ENCODE measurements around the gene PLXNA2.

The PLXNA2 gene

GRCh38 chr1:207987164-207987563 lies 257.0 kb downstream of the PLXNA2 start:
- no peak for DNase-seq

GRCh38 chr1:207985996-207986395 lies 258.2 kb downstream of the PLXNA2 start:
- no peak for DNase-seq

DNA sequence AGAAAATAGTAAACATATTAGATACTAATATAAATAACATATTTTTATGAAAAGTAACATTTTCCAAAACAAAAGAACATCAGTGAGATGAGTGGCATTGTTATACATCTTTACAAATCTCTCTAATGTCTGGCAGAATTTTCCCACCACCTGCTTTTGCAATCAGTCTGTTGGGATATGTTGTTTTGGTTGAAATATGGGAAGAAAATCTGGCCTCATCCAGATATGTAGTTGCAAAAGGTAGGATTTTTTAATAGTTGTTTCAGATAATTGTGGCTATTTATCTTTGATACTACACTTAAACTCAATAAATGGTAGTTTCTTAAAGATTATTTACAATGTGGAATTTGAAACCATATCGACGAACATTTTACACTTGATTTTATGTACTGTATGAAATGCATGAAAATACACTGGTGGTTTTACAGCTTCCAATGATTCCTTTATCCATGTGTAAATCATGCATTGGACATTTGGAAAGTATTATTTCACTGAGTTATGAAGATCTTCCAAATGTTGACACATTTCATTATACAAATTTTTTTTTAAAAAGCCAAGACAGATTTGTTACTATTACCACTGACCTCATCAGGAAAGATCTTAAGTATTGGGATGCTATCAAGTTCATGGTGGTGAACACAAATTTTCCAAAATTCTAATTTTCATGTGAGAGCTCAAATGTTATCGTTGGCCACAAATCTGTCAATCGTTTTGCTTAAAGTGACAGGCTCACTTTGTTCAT lies 259.2 kb downstream of the PLXNA2 start:
- no peak for DNase-seq

DNA sequence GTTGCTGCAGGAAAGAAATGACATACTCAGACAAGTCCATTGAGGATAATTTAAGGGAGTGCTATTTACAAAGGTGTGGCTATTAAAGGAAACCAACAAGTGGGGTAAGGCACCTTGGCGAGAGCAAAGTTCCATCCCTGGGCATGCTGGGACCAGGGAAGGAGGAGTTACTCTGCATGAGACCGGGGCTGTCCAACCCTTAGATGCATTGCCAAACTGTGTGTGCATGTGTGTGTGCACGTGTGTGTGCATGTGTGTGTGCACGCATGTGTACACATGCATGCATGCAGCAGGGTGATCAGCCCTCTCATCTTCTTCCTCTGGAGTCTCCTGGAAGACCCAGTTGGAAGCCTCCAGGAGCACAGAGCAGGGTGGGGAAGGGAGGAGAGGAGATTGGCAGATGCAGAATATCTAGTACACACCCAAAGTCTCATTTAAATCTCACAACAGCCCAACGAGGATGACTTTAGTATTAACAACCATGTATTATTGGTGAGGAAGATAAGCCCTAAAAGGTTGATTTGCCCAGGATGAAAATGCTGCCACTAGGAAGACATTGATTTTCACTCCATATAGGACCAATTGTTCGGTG lies 261.0 kb downstream of the PLXNA2 start:
- no peak for DNase-seq

DNA sequence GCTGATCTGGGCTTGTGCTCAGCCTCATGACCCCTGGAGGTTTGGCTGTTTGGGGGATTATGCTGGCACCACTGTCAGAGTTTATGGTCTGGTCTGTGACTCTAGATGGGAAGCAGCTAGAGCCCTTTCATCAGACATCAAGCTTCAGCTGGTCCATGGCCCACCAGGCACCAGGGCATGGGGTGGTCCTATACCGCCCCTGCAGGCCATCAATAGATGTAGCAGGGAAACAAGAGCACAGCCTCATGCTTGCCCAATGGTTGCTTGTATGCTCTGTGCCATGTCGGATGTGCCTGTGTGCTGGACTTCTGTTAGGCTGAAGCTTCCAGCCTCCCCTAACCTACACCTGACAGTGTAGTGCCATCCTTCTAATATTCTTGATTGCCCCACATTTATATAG lies 262.2 kb downstream of the PLXNA2 start:
- DNase-seq, result no peak

- DNase-seq, result no peak
Observed at GRCh38 chr1:207978441-207978840, 265.7 kb downstream of the PLXNA2 start.

DNA sequence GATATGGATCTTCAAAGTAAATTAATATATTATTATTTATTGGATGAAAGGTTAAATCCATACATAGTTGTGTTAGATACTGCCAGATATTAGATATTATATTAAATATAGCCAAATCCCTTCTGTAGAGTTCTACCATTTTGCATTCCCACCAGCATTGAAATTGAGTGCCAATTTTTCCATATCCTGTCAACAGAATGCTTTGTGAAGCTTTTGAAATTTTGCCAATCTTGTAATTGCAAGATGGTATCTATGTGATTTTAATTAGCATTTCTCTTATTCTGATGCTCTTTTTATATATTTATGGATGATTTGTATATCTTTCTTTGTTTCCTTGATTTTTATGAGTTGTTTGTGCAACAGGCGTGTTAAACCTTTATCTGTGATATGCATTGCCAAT lies 266.3 kb downstream of the PLXNA2 start:
- DNase-seq, result no peak

DNA sequence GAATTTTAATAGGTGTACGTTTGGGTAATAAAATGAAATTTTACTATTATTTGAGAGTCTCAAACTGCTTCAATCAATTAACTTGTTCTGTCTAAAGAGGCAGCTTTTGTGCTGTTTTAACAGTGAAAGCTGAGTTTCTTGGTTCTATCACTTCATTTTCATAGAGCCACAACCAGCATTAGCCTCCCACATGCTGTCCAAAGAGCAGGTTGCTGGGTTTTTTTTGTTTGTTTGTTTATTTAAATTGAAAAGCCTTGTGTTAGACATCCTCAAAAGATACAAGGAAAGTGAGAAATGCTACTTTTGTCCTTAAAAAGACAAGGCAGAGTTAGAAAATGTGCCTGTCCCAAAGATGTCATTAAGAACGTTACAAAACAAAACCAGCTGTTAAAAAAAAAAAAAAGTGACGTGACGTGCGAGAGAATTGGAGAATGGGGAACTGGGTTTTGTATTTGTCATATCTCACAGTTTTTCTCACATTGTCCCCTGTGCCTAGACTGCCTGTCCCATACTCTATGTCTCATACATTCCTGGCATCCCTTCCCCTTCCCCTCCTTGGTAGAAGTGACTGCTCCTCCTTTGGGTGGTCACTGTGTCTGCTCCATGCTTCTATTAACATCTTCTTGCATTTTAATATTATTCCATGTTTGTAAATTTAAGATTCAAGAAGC lies 270.2 kb downstream of the PLXNA2 start:
- DNase-seq, result no peak

DNA sequence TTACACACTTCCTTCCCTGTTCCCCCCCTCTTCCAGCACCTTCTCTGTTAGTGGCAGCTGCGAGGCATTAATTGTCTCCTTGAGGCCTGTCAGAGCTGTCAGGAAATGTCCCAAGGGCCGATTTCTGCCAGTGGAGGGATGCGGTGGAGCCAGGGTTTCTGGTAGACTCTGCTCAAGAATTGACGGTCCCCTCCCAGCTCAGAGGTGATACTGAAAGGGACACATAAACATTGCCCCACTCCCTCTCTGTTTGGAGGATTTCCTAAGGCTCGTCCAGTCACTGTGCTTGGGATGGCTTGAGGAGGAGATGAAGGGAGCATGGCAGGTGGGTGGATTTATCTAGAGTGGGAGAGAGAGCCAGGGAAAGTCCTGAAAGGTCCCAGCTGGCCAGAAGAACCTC lies 271.8 kb downstream of the PLXNA2 start:
- DNase-seq, result no peak
